GM19397 (cell line): ENCODE measurements around the gene NFE2L3.
"Not testable (repeated sequence)": the region's sequence is repeated elsewhere in the genome, so short reads cannot be mapped to it uniquely, and the experiment has no call there.

Experiments
- ATAC-seq: cut with Tn5 transposase; IDR thresholded peaks from one replicate; pipeline ENCODE4 v1.9.1; 2021; ENCODE audit warnings: mild to moderate bottlenecking, moderate library complexity; ENCODE audit not compliant: unreplicated experiment

Gene NFE2L3

DNA sequence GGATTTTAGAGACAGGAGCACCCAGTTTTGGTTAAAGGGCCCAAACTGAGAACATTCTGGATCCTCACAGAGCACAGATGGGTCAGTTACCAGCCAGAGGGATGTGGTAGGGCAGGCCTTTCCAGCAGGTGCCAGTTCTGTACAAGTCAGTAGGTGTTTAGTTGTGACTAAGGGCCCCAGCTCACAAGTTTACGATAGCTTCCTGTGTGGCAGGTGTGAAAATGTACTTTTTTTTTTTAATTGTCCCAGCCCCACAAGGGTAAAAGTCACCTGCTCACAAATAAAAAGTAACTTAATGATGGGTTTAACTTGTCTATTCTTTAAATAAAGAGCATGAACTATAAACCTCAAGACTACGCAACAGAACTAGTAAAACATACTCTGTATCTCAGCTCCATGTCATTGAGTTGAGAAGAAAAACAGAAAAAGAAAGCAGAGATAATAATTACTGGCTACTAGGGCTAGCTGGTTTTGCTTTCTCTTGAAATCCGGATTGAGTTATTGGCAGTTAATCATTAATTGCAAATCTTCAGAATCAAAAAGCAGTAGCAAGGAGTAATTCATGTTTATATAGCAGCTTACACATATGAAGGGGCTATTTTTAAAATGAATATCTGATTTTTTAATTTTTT is 15.4 kb downstream of the NFE2L3 start:
- peak; percentile 76 for ATAC-seq

DNA sequence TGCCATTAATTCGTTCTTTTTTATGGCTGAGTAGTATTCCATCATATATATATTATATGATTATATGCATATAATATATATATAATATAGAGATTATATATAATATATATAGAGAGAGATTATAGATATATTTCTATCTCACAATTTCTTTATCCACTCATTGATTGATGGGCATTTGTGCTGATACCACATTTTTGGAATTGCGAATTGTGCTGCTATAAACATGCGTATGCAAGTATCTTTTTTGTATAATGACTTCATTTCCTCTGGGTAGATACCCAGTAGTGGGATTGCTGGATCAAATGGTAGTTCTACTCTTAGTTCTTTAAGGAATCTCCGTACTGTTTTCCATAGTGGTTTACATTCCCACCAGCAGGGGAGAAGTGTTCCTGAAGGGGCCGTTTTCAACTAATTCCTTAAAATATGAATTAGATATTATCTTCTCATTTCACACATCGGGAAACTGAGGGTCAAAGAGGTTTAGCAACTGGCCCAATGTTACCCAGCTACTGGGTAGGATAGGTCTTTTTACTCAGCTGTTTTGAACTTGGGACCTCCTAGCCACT is 16.5 kb downstream of the NFE2L3 start:
- ATAC-seq = no peak

GRCh38 chr7:26169271-26169670 is 17.3 kb downstream of the NFE2L3 start:
- ATAC-seq = no peak

DNA sequence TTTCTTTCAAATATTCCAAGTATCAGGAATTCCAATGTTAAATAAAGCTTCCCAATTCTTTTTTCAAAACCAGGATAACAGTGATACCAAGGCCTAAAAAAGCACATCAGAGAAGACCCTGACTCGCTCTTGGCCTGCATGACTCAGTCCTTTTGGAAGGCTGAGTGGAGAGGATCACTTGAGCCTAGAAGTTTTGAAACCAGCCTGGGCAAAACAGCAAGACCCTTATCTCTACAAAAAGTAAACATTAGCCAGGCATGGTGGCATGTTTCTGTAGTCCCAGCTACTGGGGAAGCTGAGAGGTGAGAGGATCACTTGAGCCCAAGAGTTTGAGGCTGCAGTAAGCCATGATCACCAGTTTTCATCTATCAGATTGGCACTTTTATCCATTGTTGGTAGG is 18.7 kb downstream of the NFE2L3 start:
- ATAC-seq = no peak

GRCh38 chr7:26171601-26172000 is 19.6 kb downstream of the NFE2L3 start:
- no peak for ATAC-seq

- ATAC-seq = no peak
Observed at GRCh38 chr7:26172048-26172447, 20.1 kb downstream of the NFE2L3 start.

GRCh38 chr7:26175903-26176302 is 23.9 kb downstream of the NFE2L3 start:
- not testable (repeated sequence) for ATAC-seq

GRCh38 chr7:26176696-26177095 is 24.7 kb downstream of the NFE2L3 start:
- not testable (repeated sequence) for ATAC-seq

DNA sequence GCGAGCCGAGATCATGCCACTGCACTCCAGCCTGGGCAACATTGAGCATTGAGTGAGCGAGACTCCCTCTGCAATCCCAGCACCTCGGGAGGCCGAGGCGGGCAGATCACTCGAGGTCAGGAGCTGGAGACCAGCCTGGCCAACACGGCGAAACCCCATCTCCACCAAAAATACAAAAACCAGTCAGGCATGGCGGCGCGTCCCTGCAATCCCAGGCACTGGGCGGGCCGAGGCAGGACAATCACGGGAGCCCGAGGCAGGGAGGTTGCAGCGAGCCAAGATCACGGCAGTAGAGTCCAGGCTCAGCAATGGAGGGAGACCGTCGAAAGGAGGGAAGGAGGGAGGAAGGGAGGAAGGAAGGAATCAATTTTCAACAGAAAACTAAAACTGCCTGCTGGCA is 25.3 kb downstream of the NFE2L3 start:
- not testable (repeated sequence) for ATAC-seq

DNA sequence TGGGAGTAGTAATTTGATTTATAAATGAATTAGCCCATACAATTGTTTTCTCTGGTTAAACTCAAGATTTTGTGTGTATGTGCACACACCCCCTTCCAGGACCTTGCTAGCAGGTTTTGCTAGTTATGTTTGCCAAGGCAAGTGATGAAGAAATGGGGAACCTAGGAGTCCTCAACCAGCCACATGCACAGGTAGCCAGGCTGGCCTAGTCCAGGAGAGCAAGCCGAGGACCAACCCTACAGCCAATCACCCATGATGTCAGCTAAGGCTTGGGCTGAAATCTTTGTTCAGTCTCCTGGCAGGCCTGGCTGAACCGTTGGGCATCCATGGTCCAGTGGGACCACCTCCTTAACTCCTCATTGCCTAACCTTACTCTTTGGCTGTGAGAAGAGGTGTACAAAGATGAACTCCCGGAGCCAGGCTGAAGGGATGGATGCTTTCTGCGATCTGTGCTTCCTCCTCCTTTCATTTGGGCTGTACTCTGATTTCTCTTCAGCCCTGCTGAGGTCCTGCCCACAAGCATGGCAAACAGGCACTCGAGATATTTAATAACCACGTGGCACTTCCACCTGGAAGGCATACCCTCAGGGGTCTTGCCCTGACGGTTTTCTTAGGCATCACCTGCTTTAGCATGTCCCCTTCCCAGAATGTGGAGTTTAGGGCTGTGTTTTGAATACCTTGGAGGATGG is 26.4 kb downstream of the NFE2L3 start:
- ATAC-seq = no peak

DNA sequence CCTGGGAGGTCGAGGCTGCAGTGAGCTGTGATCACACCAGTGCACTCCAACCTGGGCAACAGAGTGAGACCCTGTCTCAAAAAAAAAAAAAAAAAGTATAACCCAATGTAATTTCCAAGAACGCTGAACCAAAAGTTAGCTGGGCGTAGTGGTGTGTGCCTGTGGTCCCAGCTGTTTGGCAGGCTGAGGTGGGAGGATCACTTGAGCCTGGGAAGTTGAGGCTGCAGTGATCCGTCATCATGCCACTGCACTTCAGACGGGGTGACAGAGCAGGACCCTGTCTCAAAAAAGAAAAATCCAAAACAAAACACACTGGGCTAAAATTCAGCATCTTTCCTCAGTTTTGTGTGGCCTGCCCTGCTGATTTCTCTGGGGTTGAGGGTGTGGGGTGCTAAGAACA is 27.4 kb downstream of the NFE2L3 start:
- no peak for ATAC-seq

DNA sequence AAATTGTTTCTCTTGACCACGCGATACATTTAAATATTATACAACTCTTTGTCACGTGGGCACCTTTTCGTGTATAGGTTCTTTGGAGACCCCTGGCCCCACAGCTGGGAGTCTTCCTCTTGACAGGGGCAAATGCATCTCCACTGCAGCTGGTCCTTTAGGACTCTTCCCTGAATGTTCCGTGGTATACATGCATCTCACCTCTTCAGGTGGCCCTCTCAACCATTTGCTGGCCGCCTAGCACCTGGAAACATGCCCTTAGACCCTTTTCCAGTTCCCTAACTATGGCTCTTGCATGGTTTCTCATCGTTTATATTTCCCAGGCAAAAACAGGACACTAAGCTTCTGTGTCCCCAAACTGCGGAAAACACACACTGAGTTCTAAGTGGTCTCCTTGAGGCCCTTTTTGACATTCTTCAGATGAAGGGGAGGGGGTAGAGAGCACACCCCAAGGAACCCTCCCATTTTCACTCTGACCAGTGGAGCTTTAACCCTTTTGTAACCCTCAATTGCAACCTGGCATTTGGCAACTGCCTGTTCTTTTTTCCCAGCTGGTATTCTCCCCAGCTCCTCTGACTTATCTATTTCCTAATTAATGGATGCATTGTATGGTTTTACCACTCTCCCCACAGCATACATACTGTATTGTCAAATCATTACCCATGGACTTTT is 28.0 kb downstream of the NFE2L3 start:
- ATAC-seq = no peak

DNA sequence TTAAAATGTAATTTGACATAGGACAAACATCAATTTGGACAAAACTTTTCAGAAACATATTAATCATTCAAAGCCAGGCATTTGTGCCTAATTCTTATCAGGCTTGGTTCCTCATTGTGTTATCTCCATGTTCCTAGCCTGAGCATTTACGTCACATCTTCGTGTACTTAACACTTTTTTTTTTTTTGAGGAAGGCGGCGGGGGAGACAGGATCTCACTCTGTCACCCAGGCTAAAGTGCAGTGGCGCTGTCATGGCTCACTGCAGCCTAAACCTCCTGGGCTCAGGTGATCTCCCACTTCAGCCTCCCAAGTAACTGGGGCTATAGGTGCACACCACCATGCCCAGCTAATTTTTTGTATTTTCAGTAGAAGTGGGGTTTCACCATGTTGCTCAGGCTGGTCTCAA is 28.8 kb downstream of the NFE2L3 start:
- ATAC-seq = no peak

DNA sequence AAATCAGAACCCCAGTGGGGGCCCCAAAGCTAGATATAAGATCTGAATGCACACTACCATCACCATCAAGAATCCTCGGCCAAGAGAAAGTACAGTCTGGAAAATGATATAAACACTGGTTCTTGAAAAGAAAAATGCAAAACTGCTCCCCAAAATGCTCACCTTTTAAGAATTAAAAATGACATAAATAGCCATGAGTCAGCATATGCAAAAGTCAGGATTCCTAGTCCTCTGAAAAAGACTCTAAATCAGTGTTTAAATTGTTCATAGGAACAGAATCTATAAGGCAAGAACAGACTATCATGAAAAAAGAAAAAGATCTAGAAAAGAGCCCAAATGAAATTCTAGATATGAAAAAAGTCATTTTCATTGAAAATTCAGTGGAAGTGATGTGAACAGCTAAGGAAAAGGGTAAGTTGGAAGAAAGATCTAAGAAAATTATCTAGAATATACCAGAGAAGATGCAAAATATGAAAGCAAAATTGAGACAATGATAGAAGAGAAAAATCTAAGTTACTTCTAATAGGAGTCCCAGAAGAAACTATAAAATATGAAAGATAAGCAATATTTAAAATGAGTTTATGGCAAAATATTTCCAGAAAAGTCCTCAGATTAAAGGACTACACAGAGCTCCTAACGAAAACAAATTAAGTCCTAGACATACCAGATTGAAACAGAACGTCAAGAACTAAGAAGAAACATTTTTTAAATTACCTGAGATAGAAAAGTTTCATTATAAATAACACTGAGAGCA is 29.7 kb downstream of the NFE2L3 start:
- no peak for ATAC-seq

GRCh38 chr7:26182283-26182682 is 30.3 kb downstream of the NFE2L3 start:
- no peak for ATAC-seq

- no peak for ATAC-seq
Observed at GRCh38 chr7:26182706-26183105, 30.7 kb downstream of the NFE2L3 start.

GRCh38 chr7:26183545-26184280 is 31.7 kb downstream of the NFE2L3 start:
- no peak for ATAC-seq

GRCh38 chr7:26184281-26185101 is 32.5 kb downstream of the NFE2L3 start:
- ATAC-seq = not testable (repeated sequence)

- ATAC-seq = no peak
Observed at GRCh38 chr7:26185131-26185843, 33.3 kb downstream of the NFE2L3 start.
